Measurements from ENCODE around the gene SLC6A6.
A peak's percentile ranks its signal among the peaks of the same experiment; 100 is the strongest.
"Not testable (repeated sequence)": the region's sequence is repeated elsewhere in the genome, so short reads cannot be mapped to it uniquely, and the experiment has no call there.

SLC6A6 gene

DNA sequence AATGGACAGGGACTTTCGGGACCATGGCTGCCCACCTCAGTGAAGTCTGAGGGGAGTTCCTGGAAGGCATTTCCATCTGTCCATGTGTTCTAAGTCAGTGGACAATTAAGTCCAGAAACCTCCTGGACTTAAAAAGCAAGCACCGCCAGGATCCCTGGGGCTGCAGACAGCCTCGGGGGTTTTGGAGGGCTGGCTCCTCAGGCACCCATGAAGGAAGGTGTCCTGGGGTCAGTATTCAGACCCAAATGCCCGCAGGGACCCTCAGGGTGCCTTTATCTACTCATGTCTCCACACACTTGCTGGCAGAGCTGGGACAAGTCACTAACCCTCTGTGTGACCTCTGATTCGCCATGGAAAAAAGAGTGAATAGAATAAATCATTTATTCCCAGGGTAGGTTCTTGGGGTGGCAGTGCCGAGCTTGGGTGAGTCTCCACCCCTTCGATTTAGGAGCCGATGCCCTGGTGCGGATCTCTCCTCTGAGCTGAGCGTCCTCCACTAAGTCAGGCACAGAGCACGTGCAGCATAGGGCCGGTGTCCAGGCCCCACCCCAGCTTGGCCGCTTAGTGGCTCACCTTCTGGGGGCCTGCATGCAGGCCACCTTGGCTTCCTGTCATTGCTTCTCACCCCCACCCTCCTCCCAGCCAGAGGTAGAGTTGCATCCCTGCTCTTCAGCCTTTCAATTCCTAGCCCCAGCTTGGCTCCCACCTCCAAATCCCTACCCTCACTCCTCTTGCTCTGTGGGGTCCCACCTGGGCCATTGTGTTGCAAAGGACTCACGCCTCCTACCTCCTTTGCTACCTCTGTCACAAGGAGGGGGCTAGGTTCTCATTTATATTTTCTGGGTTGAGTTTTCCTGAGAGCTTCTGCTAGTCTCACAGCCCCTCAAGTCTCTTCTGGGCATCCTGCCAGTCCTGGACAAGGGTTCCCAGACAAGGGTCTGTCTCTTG is 19.9 kb downstream of the SLC6A6 start:
- DNase-seq: no peak

DNA sequence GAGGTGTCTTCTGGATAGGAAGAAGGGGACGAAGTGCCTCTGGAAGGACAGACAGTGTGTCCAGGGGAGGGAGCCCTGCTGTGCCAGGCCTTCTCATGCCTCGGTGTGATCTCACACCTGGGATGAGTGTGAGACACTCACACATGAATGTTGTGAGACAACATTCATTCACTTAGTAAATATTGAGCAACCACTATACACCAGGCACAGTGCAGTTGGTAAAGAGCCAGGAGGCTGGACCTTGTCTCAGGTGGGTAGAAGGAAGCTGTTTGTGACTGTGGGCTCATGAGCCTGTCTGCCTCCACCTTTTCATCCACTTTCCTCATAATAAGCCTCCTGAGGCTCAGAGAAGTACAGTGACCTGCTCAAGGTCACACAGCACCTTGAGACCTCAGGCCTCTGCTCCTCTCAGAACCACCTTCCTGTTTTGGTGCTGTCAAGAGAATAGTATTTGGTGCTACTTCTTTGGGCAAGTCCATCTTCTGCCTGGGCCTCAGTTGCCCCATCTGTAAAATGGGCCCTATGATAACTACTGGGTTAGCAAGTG is 20.9 kb downstream of the SLC6A6 start:
- DNase-seq: no peak

DNA sequence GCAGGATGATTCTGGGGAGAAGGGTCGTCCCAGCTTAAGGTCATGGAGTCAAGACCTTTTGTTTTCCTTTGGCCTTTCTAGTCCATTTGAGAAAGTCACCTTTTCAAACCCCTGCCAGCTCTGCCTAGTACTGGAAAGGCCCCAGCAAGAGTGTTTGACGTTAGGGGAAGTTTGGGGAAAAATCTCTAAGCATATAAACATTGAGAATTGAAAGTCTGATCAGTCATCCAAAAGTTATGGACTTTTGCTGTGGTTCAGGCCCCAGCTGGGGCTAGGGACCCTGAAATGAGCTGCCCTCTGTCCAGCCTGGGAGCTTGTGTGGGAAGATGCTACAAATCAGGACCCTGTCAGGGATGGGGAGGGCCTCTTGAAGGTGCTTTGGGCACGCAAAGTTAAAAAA is 21.6 kb downstream of the SLC6A6 start:
- no peak for DNase-seq

DNA sequence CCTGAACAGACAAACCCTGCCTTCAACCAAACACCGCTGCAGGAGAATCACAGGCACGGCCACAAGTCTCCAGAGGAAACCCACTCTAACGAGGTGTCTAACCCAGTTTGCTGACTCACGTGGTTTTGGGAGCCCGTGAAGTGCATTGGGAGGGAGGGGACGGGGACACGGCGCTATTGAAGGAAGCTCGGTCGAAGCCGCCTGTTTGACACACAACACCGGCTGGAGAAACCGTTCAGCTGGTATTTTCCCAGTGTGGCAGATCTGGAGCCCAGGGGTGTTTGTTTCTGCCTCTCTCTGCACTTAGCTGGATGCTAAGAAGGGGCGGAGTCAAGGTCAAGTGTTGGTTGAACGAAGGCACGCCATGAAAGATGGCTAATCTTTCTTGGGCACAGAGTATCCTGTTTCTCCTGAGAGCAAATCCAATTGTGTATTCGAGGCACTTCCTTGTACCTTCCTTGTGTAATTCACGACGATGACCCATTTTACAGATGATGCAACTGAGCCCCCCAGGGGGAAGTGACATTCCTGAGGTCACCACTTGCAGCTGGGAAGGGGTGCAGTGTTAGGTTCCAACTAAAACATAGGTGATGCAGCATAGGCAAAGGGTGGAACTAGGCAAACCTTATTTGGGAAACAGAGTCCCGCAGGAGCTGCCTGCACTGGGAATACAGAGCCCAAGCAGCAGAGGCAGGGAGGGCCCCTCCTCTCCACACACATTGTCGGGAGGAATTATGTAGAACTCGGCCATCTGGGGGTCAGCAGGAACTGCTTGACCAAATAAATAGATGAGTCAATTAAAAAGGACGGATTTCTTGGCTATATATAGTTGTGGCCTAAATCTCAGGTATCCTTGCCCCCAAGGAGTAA is 22.5 kb downstream of the SLC6A6 start:
- no peak for DNase-seq

DNA sequence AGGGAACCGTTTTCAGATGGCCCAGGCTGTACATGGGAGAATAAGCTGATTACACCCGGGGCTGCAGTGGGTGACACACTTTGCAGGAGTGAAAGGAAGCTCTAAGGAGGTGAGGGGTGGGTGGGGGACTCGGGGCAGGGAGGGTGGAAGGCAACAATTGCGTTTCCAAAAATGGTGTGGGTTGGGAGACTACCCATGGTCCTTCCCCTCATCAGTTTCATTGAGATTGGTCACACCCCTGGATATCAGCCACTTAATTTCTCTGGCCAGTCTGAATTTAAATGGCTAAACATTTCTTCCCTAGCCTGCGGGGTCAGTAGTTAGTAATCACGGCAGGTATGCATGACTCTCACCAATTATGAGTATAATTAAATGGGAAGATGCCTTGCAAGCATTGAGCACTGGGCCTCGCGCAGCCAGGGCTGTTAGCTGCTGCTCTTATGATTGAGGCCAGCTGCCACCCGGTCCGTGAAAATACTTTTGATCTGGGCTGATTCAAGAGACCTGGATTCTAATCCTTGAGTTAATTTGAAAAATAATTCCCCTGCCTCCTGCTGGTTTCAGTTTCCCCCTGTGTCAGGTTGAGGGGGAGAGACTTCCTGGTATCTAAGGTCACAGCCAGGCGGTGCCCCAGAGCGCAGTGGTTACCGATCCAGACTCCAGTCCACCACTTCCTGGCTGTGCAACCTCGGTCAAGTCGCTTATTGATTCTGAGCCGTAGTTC is 23.3 kb downstream of the SLC6A6 start:
- no peak for DNase-seq

DNA sequence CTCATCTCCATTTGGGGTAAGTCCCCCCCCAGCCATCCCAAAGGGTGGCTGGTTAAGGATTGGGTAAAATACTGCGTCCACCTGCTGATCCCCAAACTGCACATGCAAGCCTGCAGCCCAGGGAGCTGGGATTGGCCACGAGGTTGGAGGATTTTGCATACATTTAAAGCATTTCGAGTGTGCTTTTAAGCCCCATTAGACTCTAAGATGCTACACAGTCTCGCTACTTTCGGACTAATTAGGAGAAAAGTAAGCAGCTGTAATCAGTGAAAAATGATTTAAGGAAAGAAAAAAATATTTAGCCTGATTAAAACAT is 23.9 kb downstream of the SLC6A6 start:
- DNase-seq: no peak

DNA sequence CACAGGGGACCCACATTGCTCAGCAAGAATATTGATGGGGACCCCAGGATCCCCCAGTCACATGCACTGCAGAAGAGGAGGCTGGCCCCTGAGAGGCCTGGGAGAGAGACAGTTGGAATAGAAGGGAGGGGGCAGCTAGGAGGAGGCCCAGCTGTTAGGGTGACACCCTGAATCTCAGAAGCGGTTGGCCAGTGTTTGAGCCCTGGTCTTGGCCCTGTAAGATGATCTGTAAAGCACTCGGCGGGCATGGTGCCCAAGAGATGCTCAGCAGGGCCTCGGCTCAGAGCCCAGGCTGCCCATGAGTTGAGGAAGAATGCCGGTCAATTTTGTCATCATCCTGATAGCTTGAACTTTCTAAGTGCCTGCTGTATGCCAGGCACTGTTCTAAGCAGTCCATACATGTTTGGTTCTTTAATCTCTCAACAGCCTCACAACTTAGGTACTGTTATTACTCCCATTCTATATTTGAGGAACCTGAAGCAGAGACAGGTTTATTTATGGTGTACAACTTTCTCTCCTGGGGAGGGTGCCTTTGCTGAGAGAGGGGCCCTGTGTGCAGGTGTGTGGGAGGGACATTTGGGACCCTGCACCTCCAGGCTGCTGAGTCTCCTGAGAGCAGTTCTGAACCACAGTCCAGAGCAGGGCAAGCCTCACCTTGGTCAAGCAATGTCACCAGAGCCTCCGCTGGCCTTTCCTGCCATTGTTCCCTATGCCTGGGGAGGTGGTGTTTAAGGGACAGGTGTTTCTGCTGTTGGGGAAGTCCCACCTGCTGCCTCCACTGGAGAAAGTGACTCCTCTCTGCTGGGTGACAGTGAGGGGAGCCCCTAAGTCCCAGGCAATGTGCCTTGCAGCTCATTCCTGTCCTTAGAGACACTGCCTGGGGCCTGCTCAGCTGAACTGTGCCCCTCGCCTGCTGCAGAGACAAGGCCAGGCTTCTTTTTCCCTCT is 26.0 kb downstream of the SLC6A6 start:
- DNase-seq: no peak

DNA sequence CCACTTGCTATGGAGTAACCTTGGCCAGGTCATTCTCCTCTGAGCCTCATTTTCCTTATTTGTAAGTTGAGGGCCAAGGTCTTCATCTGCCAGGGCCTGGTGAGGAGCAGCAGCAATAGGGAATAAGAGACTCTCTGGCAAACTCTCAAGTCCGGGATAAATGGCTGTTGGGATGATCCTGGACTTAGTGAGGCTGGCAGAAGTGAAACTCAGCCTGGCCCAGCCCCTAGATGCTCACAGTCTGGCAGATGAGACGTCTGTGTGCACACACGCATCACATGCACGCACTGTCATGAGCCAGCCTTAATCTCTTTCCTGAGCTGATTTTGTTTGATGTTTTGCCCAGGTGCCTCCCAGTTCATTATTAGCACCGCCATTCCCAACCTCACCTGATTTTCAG is 26.8 kb downstream of the SLC6A6 start:
- no peak for DNase-seq

DNA sequence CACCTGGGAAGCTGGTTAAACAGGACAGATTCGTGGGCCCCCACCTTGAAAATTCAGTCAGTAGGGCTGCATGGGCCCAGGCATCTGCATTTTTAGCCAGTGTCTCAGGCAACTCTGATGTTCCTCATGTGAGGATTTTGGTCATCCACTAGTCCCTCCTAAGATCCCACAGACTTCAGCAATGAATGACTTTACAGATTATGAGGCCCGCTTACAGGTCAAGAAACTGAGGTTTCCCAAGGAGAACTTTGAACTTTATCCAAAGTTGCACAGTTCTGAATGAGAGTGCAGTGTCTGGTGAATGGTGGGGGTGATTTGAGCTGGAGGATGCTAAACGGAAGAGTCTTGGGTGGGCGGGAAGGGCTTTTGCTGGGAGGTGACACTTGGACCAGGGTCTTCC is 27.2 kb downstream of the SLC6A6 start:
- no peak for DNase-seq

DNA sequence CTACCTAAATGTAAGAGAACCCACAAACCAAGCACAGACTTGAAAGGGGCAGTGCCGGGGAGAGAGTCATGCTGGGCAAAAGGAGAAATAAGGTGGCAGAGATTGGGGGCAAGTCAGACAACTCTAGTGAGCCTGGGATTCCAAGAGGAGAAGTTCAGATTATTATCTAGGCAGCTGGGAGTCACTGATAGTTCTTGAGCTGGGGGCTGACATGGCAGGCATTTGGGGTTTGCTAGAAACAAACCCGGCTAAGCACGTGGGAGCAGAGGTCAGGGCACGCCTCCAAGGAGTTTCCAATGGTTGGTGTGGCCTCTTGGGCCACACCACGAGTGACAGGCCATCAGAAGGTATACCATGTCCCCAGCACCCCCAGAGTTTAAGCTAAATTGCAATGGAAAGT is 27.6 kb downstream of the SLC6A6 start:
- no peak for DNase-seq

DNA sequence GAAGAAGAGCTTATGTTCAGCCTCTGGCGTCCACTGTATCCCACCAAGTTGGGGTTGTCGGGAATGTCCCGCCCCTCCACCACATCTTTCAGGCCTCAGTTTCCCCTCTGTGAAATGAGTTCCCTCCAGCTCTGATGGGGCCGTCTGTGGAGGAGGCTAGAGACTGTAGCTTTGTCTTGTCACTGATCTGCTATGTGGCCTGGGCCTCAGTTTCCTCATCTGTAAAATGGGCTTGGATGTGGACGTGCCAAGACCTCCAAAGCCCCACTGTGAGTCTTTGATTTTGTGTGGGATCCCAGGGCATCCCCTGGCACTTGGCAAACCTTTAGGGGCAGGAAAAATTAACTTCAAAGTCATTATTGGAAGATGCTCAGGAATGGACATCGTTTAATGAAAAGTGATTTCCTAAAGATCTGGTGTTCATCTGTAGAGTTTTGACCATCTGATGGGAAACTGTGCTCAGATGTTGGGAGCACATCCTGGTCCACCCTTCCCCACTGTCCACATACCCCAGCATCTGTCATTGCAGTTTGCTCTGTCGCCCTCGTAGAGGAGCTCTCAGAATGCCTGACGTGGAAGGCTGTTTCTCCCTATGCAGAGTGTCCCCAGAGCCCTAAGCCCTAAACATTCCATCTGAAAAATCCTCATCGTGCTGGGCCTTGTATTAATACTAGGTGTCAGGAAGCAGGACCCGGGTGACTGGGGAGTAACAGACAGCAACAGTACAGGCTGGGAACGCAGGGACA is 28.5 kb downstream of the SLC6A6 start:
- DNase-seq: peak in 1 of 2 donors; percentile 38

DNA sequence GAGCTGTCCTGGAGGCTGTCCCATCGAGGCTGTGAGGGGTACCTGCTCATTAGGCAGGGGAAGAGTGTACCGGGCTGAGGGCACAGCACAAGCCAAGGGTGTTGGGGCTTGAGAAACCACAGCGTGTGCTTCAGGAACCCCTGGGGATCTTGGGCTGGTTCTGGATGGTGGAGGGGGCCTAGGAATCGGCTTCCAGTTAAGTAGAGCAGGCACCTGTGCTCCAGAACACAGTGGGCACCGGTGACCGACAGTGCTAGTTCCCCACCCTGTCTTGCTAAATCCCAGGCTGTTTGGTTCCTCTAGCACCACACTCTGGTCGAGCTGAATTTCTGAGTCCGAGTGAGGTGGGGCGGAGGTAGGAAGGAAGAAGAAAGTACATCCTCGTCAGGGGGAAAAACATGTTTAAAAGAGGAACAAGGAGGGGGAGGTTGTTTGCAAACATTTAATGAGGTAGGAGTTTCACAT is 29.1 kb downstream of the SLC6A6 start:
- no peak for DNase-seq

DNA sequence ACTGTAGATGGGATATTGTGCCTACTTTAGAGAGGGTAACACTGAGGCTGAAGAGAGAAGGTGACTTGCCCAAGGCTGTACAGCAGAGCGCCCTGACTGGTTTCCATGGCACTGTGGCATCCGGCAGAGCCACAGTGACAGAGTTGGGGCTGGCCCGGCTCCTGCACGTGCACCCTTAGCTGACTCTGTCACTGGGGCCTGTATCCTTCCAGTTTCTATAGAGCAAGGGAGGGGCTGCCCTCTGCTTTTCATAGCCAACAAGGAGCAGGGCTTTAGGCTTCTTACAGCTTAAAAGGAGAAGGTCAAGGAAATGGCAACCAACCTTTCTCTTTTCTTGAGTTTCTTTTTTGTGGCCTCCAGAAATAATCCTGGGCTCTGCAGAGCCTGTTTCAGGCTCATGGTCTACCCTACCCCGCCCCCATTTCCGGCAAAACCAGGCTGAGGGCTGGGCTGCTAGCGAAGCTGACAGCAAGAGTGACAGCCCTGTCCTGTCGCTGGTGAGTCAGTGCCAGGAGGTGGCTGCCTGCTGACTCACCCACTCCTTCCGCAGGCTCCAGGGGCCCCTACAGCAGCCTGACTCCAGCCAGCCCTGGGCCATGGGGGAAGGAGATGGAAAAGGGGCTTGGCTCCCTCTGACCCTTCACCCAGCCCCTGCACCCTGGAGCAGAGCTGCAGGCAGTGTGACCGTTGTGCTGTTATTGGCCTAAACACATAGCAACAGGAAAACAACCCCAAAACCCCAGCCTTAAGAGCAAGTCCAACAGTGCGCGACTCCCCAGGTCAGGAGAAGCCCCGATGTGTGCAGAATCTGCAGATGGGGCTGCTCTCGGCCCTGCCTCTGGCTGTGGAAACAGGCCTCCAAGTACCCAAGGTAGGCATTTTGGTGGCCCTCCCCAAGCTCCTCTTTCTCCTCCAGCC is 29.8 kb downstream of the SLC6A6 start:
- peak; percentile 64 to 69 for DNase-seq

DNA sequence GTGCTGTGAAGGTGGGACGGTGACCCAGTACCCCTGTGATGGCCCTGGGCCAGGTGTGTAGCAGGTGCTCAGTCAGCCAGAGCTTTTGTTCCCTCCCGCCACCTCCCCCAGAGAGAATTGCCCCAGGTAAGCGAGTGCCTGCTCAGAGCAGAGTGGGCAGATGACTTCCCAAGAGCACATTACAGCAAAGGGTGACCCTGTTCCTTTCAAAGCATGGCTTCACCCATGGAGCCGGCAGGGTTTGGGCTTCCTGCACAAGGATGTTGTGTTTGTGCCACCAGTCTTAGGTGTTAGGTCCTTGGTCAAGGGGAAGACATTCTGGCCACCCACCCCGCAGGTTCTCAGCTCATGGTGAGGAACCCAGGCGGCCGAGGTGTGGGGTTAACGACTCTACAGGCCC is 30.7 kb downstream of the SLC6A6 start:
- DNase-seq: no peak

DNA sequence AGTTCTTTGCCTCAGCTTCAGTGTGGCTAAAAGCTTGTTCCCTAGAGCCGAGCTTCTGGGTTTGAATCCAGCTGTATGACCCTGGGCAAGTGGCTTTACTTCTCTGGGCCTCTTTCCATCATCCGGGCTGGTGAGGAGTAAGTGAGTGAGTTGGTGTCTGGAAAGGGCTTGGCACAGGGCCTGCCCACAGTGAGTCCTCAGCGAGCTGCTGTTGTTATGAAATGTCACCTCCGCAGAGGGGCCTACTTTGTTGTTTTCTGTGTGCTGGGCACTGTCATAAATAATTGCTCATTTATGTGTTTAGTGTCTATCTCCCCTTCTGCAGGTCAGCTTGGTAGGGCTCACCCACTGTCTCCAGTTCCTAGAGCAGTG is 31.7 kb downstream of the SLC6A6 start:
- DNase-seq: no peak

DNA sequence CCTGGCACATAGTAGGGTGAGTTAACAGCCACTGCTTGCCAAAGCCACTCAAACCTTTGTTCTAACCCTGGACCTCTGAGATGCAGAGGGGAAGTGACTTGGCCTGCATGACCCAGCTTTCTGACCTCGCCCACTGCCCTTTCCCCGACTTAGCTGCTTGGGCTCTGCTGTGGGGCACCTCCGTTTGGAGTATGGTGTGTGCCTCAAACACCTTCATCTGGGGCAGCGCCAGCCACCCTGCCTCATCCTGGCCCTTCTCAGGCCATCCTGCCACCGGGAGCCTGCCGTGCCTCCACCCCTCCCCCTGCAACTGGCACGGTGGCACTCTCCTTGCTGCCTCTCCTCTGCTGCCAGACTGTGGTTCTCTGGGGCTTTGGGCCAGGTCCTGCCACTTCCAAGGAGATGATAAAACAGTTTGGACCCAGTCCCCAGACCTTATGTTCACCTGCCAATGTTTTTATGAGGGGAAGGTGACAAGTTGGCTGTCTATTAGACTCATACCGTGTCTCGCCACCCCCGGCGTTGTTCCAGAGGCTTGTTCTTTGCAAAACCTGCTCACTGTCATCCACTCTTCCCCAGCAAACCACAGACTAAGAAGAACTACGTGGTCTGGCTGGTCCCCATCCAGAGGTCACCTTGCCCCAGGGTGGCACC is 32.2 kb downstream of the SLC6A6 start:
- no peak for DNase-seq

DNA sequence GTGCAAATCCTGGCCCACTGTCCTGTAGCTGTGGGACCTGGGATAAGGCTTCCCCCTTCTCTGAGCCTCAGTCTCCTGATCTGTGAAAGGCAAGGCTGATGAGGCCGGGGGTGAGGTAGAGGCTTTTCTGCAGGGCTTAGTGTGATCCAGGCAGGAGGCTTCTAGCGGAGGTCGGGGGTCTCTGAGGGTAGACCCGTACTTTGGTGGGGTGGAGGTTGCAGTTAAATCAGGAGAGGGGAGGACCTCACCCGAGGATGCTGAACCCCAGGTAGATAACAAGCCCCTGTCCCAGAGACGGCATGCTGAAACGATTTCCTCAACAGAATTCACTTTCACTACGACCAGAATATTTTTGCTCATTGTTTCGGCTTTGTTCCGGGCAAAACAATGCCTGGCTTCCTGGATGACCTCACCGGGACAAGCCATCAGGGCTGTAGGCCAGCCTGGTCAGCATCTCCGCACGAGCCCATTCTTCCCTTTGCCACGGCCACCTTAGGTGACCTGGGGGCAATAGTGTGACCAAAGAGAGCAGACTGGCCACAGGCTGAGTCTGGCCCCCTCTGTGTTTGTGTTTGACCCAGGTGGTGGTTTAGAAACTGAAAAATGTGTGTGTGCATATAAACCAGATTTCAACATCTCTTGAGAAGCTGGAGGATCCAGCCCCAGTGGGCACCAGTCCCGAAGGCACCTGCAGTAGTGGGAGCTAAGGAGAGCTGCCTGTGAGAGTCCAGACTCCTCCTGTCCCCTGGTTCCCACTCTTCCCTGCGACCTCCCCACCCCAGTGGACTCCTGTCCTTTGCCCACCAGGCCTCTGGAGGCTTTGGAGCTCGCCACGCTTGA is 33.0 kb downstream of the SLC6A6 start:
- DNase-seq: no peak

DNA sequence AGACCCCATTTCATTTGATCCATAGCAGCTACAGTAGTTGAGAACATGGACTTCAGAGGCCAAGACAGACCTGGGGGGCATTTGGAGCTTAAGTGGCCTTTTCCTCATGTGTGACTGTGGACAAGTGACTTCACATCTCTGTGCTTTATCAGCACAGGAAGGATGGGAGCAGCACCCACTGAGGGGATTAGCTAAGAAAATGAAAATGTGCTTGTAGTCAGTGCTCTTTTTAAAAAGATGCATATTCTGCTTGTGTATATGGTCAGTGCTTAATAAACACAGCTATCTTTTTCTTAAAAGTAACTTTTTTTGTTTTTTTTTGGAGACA is 34.5 kb downstream of the SLC6A6 start:
- no peak for DNase-seq

DNA sequence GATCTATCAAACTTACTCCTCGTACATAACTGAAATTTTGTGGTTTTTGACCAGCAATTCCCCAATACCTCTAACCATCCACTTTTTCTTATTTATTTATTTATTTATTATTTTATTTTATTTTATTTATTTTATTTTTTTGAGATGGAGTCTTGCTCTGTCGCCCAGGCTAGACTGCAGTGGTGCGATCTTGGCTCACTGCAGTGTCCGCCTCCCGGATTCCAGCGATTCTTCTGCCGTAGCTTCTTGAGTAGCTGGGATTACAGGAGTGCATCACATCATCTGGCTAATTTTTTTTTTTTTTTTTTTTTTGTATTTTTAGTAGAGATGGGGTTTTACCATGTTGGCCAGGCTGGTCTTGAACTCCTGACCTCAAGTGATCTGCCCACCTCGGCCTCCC is 35.3 kb downstream of the SLC6A6 start:
- not testable (repeated sequence) for DNase-seq
